Mesodermal cell (in vitro differentiated cells): Measurements from ENCODE around the gene FER.
"Not testable (repeated sequence)": the region's sequence is repeated elsewhere in the genome, so short reads cannot be mapped to it uniquely, and the experiment has no call there.

ENCODE experiments used
- H3K27ac ChIP-seq: 2 replicates; pipeline ENCODE4 v1.7.0; 2013; ENCODE audit warnings: mild to moderate bottlenecking, low read depth, low read length, moderate library complexity; ENCODE audit not compliant: severe bottlenecking
- H3K36me3 ChIP-seq: 2 replicates; pipeline ENCODE4 v1.7.1; 2013; ENCODE audit warnings: mild to moderate bottlenecking, low read length, moderate library complexity; ENCODE audit not compliant: control insufficient read depth, insufficient read depth
- H3K4me1 ChIP-seq: one replicate; pipeline ENCODE4 v1.7.1; 2013; ENCODE audit warnings: mild to moderate bottlenecking, low read length; ENCODE audit not compliant: insufficient read depth, control insufficient read depth, poor library complexity, severe bottlenecking
- H3K4me3 ChIP-seq: 2 replicates; pipeline ENCODE4 v1.7.0; 2013; ENCODE audit warnings: low read length, control low read depth, mild to moderate bottlenecking; ENCODE audit not compliant: insufficient read depth, poor library complexity, severe bottlenecking; ENCODE audit errors: extremely low read depth
- H3K9me3 ChIP-seq: 2 replicates; pipeline ENCODE4 v1.7.1; 2013; ENCODE audit warnings: mild to moderate bottlenecking, low read length, moderate library complexity; ENCODE audit not compliant: control insufficient read depth
- WGBS, 2 experiments: methylation state at CpG; one replicate each; pipeline ENCODE4 v1.1.5; 2013; ENCODE audit warnings: missing lambda C conversion rate in 2 of 2; ENCODE audit not compliant: insufficient coverage in 2 of 2; 5-methylcytosine and 5-hydroxymethylcytosine counted together

Gene FER

DNA sequence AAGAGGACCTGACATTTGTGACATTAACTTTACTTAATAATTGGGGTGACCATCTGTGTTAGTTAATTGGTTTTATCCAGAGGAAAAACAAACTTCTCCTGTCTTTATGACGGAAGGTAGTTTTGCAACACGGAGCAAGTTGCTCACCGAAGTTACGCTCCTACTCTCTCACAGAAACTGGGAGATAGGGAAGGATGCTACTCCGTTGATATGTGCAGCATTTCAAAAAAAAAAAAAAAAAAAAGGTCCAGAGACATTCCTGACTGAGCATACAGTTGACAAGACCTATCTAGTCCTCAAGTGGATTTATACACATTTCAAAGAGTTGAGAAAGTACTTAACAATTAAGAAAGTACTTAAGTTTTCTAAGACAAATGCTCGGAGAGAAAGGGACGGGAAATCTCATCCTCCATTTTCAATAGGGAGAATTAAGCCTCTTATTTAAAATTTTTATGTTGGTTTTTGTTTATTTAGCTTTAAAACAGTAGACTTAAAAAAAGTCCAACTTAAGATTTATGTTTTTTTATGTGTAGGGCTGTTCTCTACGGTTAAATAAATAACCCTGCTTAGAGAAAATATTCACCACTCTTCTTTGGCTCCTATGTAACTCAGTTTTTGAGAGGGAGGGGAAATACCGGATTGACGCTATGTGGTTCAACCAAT lies 455 bp upstream of the FER start:
- WGBS, 2 experiments: 70% methylated on average over 2 of the region's 10 CpGs; no CpG with 5 or more reads in 1 of the 2 experiments
- Histone ChIP-seq H3K4me1 (no peaks in the 10 kb centered on the region), H3K36me3 (no peaks in the 10 kb centered on the region), H3K27ac (peak overlapping the region; percentile 99), H3K9me3 (no peaks in the 10 kb centered on the region), H3K4me3 (peak overlapping the region; percentile 65)

DNA sequence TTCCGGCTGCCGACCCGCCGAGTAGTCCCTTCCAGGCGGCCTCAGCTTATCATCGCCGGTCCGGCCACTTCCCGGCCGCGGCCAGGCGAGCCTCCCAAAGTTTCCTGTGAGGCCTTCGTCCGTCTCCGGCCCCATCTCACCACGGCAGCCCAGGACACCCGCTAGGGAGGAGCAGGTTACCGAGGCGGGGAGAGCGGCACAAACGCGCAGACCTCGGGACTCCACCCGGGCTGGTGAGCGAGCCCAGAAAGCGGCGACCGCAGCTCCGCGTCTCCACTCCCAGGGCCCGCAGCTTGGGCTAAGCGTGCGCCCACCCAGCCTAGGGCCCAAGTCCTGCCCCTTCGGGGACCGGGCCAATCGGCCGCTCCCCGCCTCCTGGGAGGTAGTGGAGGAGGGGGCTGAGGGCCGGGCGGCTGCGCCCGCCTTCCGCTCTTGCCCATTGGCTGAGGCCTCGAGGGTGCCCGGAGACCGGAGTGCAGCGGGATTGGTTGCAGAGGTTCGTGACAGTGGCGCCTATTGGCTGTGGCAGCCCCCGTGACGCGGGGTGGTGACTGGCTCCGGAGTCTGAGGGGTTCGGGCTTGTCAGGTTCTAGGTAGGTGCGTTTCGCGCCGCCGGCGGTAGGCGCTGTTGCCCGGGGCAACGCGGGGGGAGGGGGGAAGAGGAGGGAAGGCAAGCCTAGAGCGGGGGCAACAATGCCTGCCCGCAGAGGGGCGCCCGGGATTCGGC lies 867 bp downstream of the FER start:
- H3K36me3 ChIP-seq: no peaks in the 10 kb centered on the region

DNA sequence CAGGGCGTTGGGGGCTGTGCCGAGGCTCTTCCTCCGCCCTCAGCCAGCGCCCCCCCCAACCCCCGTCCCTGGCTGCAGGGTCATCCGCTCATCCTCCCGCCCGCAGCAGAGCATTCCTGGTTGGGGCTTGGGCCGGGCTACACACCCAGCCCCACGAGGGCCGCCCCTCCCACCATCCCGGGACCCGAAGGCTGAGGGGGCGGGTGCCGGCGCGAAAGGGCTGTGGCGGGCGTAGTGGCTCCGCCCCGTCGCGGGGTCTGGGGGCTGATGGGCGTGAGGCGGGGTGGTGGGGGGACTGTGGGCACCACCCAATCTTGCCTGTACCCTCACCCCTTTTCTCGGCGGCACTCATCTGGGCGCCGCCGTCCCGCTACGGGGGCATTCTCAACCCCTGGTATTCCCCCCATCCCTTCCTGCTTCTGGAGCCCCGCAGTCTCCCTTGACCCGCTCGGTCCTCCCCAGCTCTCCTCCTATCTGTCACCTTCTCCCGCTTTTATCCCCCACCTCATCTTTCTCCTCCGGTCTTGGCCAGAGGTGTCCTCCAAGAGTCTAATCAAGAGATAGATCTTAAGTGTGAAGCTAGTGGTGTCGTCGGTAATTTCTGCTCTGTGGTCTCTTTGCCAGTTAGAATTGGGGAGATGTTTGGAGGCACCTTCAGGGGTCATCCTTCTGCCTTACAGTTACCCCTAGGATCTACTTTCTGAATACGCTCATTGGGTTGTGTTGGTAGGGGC lies 1.6 kb downstream of the FER start:
- Histone ChIP-seq H3K27ac (peak overlapping the region; percentile 99), H3K4me3 (peak overlapping the region; percentile 65), H3K4me1 (no peaks in the 10 kb centered on the region), H3K9me3 (no peaks in the 10 kb centered on the region), H3K36me3 (no peaks in the 10 kb centered on the region)
- WGBS, 2 experiments: 2% methylated on average over 10 of the region's 40 CpGs

More for the DNA sequence above, 867 bp downstream of the FER start:
- H3K4me3 ChIP-seq: peak overlapping the region; percentile 65
- no peaks in the 10 kb centered on the region for H3K9me3 ChIP-seq
- peak overlapping the region; percentile 99 for H3K27ac ChIP-seq
- no peaks in the 10 kb centered on the region for H3K4me1 ChIP-seq
- 0 to 1% methylated on average over 35 to 48 of the region's 69 CpGs for WGBS, 2 experiments

GRCh38 chr5:108753331-108753730 lies 5.6 kb downstream of the FER start:
- Histone ChIP-seq H3K9me3 (no peaks in the 10 kb centered on the region), H3K27ac (no peak overlapping the region), H3K36me3 (no peaks in the 10 kb centered on the region), H3K4me3 (no peak overlapping the region), H3K4me1 (no peaks in the 10 kb centered on the region)
- no CpG with 5 or more reads among the region's 3 CpGs for WGBS, 2 experiments

DNA sequence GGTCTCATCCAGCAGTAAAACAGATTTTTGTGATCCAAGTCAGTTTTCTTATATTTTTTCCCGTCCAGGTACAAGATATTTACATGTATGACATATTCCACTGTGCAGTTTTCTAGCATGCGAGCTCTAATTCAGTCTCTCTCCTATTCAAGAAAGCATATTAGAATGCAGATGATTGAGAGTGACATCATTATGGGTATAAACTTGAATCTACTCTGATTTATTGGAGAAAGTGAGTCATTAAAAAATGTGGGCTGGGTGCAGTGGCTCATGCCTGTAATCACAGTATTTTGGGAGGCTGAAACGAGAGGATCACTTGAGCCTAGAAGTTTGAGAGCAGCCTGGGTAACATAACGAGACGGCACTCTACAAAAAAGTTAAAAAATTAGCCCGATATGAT lies 6.2 kb downstream of the FER start:
- H3K27ac ChIP-seq: no peak overlapping the region
- no peaks in the 10 kb centered on the region for H3K9me3 ChIP-seq
- no peak overlapping the region for H3K4me3 ChIP-seq
- WGBS, 2 experiments: 88 to 96% methylated on average over 4 to 5 of the region's 6 CpGs
- H3K36me3 ChIP-seq: no peaks in the 10 kb centered on the region
- H3K4me1 ChIP-seq: no peaks in the 10 kb centered on the region

GRCh38 chr5:108760512-108760911 lies 12.8 kb downstream of the FER start:
- peaks cover 3% of the 10 kb centered on the region for H3K4me1 ChIP-seq
- H3K27ac ChIP-seq: no peak overlapping the region
- H3K4me3 ChIP-seq: no peak overlapping the region
- peaks cover 10% of the 10 kb centered on the region for H3K9me3 ChIP-seq
- WGBS, 2 experiments: no CpG with 5 or more reads among the region's 1 CpG
- peaks cover 9% of the 10 kb centered on the region for H3K36me3 ChIP-seq

DNA sequence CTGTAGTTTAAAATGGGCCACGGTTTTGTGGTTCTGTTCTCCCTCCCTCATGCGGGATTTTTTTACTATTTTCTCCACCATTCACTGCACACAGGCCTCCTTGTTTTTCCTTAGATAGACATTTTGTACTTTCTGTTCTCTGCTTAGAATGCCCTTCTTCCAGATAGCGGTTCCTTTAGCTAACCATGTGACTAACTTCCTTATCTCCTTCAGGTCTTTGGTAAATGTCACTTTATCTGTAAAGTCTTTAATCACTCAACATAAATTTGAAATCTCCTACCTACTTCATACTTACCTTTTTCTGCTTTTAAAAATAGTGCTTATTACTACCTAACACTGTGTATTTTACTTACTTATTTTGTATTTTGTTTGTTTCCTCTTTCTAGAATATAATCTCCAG lies 15.0 kb downstream of the FER start:
- Histone ChIP-seq H3K36me3 (peaks cover 9% of the 10 kb centered on the region), H3K4me1 (peaks cover 3% of the 10 kb centered on the region), H3K27ac (peak overlapping the region; percentile 65), H3K9me3 (peaks cover 10% of the 10 kb centered on the region), H3K4me3 (no peak overlapping the region)
- 75 to 95% methylated on average over 1 to 3 of the region's 3 CpGs for WGBS, 2 experiments

- no CpG with 5 or more reads among the region's 3 CpGs for WGBS, 2 experiments
- peaks cover 9% of the 10 kb centered on the region for H3K36me3 ChIP-seq
- H3K27ac ChIP-seq: no peak overlapping the region
- H3K9me3 ChIP-seq: peaks cover 10% of the 10 kb centered on the region
- H3K4me3 ChIP-seq: no peak overlapping the region
- peaks cover 3% of the 10 kb centered on the region for H3K4me1 ChIP-seq
These were observed 15.7 kb downstream of the FER start for GRCh38 chr5:108763222-108763916.

- Histone ChIP-seq H3K4me3 (no peak overlapping the region), H3K27ac (no peak overlapping the region), H3K4me1 (peaks cover 3% of the 10 kb centered on the region), H3K36me3 (no peaks in the 10 kb centered on the region), H3K9me3 (no peaks in the 10 kb centered on the region)
These were observed 17.9 kb downstream of the FER start for GRCh38 chr5:108765647-108766046.

DNA sequence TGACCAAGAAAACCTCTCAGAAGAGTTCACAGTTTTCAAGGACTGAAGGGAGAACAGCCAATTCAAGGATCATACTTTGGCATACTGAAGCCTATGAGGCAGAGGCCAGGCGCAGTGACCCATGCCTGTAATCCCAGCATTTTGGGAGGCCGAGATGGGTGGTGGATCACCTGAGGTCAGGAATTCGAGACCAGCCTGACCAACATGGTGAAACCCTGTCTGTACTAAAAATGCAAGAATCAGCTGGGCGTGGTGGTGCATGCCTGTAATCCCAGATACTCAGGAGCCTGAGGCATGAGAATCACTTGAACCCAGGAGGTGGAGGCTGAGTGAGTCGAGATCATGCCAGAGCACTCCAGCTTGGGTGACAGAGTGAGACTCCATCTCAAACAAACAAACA lies 19.2 kb downstream of the FER start:
- H3K4me1 ChIP-seq, H3K4me3 ChIP-seq: not testable (repeated sequence)

More for the DNA sequence above, 19.2 kb downstream of the FER start:
- not testable (repeated sequence) for H3K27ac ChIP-seq, H3K9me3 ChIP-seq, H3K36me3 ChIP-seq
- WGBS, 2 experiments: 96 to 97% methylated on average over 4 of the region's 5 CpGs
